ENCODE results near the gene STK32C.

The STK32C gene

GRCh38 chr10:132307823-132308586 lies at the start of gene STK32C:
Gene STK32C, minus strand, starts transcription at chr10:132307950. Its CDS starts 117 bp downstream, at chr10:132307833.
- peak; percentile 97 for DNase-seq (ENCODE audit: low spot score)

- no peak for DNase-seq (ENCODE audit: low spot score)
Observed at GRCh38 chr10:132356621-132357195, 49.0 kb upstream of the STK32C start.

- no peak for DNase-seq (ENCODE audit: low spot score)
Observed at GRCh38 chr10:132355754-132356153, 48.0 kb upstream of the STK32C start.

- no peak for DNase-seq (ENCODE audit: low spot score)
Observed at GRCh38 chr10:132355297-132355696, 47.5 kb upstream of the STK32C start.

GRCh38 chr10:132354356-132355094 lies 46.8 kb upstream of the STK32C start:
- DNase-seq (ENCODE audit: low spot score) = no peak

- no peak for DNase-seq (ENCODE audit: low spot score)
Observed at GRCh38 chr10:132353456-132354355, 46.0 kb upstream of the STK32C start.

GRCh38 chr10:132352462-132353308 lies 44.9 kb upstream of the STK32C start:
- DNase-seq (ENCODE audit: low spot score) = peak; percentile 85

- DNase-seq (ENCODE audit: low spot score) = no peak
Observed at GRCh38 chr10:132351611-132352010, 43.9 kb upstream of the STK32C start.

GRCh38 chr10:132350946-132351345 lies 43.2 kb upstream of the STK32C start:
- no peak for DNase-seq (ENCODE audit: low spot score)

GRCh38 chr10:132350391-132350790 lies 42.6 kb upstream of the STK32C start:
- DNase-seq (ENCODE audit: low spot score) = no peak

GRCh38 chr10:132349766-132350165 lies 42.0 kb upstream of the STK32C start:
- no peak for DNase-seq (ENCODE audit: low spot score)

GRCh38 chr10:132347931-132348267 lies 40.1 kb upstream of the STK32C start:
- no peak for DNase-seq (ENCODE audit: low spot score)

- no peak for DNase-seq (ENCODE audit: low spot score)
Observed at GRCh38 chr10:132347211-132347930, 39.6 kb upstream of the STK32C start.

GRCh38 chr10:132346806-132347205 lies 39.1 kb upstream of the STK32C start:
- no peak for DNase-seq (ENCODE audit: low spot score)

GRCh38 chr10:132345345-132345744 lies 37.6 kb upstream of the STK32C start:
- no peak for DNase-seq (ENCODE audit: low spot score)

GRCh38 chr10:132344386-132344785 lies 36.6 kb upstream of the STK32C start:
- DNase-seq (ENCODE audit: low spot score) = no peak

- DNase-seq (ENCODE audit: low spot score) = no peak
Observed at GRCh38 chr10:132342553-132342952, 34.8 kb upstream of the STK32C start.

- DNase-seq (ENCODE audit: low spot score) = no peak
Observed at GRCh38 chr10:132341781-132342180, 34.0 kb upstream of the STK32C start.

- no peak for DNase-seq (ENCODE audit: low spot score)
Observed at GRCh38 chr10:132341017-132341416, 33.3 kb upstream of the STK32C start.

GRCh38 chr10:132339276-132339675 lies 31.5 kb upstream of the STK32C start:
- DNase-seq (ENCODE audit: low spot score) = no peak

- DNase-seq (ENCODE audit: low spot score) = no peak
Observed at GRCh38 chr10:132338876-132339275, 31.1 kb upstream of the STK32C start.

Data from ecto neural progenitor cell (in vitro differentiated cells).